Heart left ventricle (tissue), 13 donors: ENCODE data around the gene STEAP2.

Experiments used
- POLR2A ChIP-seq, 2 donors: fragments of 450-650 bp; IDR thresholded peaks; one replicate each; pipeline ENCODE4 v1.6.1; 2017; ENCODE audit warnings: antibody characterized with exemption in 2 of 2, mild to moderate bottlenecking in 2 of 2, moderate library complexity in 2 of 2
- TF ChIP-seq, protein P1 (sequence below), 12 donors: fragments of 200-600 bp; sonication (generic) in 4 of 12; IDR thresholded peaks; one replicate each; pipeline versions ENCODE4 v1.5.0 to v1.8.0; 2018 to 2022; ENCODE audit warnings: antibody characterized with exemption in 12 of 12, mild to moderate bottlenecking in 5 of 12
- donor health status: ischemic (EF 13 %, LVEDD 7.1; RV severe dilation, severe dysfunction).
- donor health status: DM: no; HTN: yes; CAD: no.
- donor health status: DM: no; HTN: no; CAD: no.
- donor health status: ischemic (EF 25% LVEDD 6.9; RV normal size, moderate dysfunction).
- donor health status: ischemic (EF 25% LVEDD 5.7; RV mildly dilated, moderate dysfunction).
- donor health status: ischemic (EF 35%, LVEDD 5.7; RV mildly dilated, moderate dysfunction).
- donor health status: nonischemic (EF 11% LVEDD 7.7; RV severe dilation, severe dysfunction).
- donor health status: DM: yes; HTN: yes; CAD: no.
- donor health status: PGD.
- donor health status: ischemic (EF 29% LVEDD 5.4; RV normal size, mild dysfunction).
- donor health status: nonischemic (EF 23%, LVEDD 6.1; RV moderate dilation, normal function).

DNA sequence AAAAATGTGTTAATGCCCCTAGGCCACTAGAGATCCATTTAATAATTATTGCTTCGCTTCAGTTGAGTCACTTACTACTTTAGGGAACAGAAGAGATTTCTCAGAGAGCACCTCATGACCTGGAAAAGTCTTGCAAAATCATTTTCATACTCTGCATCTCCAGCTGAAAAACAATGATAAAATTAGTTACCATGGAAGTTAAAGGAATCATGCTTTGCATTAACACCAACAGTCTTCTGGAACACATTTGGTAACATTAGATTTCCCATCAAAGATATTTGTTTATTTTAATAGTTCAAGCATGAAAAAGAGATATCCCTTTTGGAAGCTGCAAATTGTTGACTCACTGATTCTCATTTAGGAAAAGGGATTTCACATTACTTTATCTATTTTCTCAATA, 1.8 kb upstream of the STEAP2 start:
- TF ChIP-seq, protein P1, sequence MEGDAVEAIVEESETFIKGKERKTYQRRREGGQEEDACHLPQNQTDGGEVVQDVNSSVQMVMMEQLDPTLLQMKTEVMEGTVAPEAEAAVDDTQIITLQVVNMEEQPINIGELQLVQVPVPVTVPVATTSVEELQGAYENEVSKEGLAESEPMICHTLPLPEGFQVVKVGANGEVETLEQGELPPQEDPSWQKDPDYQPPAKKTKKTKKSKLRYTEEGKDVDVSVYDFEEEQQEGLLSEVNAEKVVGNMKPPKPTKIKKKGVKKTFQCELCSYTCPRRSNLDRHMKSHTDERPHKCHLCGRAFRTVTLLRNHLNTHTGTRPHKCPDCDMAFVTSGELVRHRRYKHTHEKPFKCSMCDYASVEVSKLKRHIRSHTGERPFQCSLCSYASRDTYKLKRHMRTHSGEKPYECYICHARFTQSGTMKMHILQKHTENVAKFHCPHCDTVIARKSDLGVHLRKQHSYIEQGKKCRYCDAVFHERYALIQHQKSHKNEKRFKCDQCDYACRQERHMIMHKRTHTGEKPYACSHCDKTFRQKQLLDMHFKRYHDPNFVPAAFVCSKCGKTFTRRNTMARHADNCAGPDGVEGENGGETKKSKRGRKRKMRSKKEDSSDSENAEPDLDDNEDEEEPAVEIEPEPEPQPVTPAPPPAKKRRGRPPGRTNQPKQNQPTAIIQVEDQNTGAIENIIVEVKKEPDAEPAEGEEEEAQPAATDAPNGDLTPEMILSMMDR (IDR thresholded peaks at IDR 0.05): no peak
- no peak for TF ChIP-seq POLR2A (IDR thresholded peaks at IDR 0.05)
